DMS79 (cell line): ENCODE measurements around the gene NOVA2.

Experiments used
- DNase-seq: peaks from one replicate; lab custom pipeline; 2025; lab: John Stamatoyannopoulos, UW

The NOVA2 gene

DNA sequence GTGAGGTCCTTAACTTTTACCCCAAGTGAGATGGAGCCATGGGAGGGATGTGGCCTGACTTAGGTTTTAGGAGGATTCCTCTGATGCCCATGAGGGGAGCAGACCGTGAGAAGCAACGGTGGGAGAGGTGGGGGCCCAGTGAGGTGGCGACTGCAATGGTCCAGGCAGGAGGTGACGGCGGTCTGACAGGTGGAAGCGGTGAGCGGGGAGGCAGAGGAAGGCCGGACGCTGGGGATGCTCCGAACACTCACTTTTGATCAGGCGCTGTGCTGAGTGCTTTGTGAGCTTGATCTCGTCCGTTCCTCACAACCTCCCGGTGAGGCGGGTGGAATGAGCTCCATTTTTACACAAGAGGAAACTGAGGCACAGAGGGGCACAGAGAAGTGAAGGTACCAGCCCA, 11.6 kb downstream of the NOVA2 start:
- DNase-seq: no peak

DNA sequence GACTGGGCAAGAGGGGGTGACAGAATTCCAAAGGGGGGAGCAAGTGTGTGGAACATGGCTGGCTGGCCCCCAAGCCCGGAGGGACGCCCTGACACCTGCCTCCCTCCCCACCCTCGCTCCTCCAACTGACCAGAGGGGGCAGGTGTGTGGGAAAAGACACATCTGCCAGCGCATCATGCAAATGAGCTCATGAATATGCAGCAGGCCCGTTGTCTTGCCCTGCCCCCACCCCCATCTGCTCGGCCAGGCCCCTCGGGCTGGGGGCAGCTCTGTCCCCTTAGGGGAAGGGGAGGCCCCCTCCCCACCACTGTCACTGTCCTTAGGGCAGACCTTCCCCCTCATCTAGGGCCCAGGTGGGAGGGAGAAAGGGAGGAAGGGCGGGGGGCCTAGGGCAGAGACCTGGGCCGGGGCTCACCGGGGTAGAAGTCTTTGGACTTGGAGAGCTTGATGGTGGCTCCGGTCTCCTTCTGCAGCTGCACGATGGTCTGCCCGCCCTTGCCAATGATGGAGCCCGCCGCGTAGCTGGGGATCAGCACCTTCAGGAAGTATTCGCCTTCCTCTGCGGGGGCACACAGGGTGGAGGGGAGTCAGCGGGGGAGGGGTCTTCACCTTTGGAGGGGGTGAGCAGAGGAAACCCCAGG, 12.9 kb downstream of the NOVA2 start:
- DNase-seq: no peak

DNA sequence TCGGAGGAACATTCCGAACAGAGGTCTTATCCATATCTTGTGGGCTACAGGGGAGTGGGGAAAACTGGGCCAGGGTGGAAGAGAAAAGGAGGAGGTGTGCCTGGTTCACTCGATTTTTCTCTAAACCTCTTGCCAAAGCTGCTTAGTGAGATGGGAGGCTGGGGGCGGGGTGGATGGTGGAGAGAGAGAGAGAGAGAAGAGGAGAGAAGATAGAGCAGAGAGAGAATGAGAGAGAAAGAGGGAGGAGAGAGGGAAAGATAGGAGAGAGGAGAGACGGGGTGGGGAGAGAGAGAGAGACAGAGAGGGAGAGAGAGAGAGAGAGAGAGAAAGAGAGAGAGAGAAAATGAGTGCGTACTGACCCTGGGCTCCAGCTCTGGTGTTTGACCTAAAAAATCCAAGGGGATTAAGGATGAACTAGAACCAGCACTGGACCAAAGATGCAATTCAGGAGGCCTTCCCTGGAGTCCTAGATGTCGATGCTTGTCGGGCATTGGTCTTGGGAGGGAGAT, 14.1 kb downstream of the NOVA2 start:
- DNase-seq: no peak

DNA sequence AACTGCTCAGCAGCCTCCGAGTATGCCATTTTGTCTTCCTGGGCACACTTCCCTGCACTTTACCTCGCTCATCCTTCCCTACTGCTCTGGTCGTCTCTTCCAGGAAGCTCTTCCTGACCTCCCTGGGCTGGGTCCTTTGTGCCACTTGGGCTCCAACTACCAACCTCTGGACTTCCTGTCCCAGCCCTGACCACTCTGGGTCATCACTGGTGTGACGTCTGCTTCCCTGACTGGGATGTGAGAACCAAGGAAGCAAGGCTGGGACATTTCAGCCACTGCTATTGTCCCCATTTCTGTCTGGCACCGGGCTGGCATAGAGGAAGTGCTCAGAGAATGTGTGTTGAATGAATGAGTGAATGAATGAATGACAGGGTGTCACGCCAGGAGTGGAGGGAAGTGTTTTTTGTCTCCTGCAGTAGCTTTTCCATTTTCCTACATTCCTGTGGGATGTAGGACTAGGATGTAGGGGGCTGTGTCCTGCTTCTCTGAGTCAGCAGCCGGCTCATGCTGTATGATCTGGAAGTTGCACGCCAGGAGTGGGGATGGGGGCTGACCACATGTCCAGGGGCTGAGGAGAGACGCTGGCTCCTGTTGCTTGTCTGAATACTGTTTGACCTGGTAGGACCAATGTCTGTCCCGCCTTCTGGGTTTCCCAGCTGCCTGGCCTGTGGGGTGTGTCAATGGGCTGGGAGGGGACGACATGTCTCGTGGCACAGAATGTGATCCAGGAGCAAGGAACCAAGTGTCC, 14.7 kb downstream of the NOVA2 start:
- no peak for DNase-seq

DNA sequence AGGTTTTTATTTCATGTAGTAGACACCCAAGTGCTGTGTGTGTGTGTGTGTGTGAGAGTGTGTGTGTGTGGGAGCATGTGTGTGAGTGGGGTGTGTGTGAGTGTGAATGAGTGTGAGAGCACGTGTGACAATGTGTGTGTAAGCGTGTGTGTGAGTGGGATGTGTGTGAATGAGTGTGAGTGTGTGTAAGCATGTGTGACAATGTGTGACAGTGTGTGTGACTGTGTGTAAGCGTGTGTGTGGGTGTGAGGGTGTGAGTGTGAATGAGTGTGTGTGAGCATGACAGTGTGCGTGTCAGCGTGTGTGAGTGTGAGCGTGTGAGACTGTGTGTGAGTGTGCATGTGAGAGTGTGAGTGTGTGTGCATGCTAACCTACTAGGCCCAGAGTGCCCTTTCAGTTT, 15.3 kb downstream of the NOVA2 start:
- DNase-seq: no peak

DNA sequence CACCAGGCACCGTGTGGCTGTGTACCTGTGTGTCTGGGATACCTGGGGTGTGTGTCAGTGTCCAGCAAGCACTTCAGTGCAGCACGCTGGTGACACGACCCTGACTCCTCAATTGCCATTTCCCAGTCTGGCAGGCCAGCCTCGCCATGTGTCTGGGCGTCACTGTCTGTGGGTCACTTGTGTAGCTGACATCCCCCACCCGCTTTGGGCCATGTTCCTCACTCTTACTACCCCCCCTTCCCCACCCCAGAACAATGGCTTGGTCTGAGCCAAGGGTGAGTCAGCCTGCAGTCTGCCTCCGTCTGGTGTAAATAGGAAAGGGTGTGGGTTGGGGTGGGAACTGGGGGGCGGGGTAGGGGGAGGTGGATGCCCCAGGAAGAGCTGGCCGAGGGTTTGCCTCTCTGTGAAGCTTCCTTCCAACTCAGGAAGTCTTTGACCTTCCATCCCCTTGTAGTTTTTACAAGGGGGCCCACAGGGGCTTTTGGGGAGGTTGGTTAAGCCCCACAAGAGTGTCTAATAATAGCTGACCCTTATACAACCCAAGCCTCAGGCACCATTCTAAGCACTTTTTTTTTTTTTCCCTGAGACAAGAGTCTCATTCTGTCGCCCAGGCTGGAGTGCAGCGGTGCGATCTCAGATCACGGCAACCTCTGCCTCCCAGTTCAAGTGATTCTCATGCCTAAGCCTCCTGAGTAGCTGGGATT, 17.6 kb downstream of the NOVA2 start:
- no peak for DNase-seq

- DNase-seq: peak; percentile 83
Measured at GRCh38 chr19:45954156-45954555, 19.5 kb downstream of the NOVA2 start.

GRCh38 chr19:45953676-45954075, 20.0 kb downstream of the NOVA2 start:
- DNase-seq: no peak

DNA sequence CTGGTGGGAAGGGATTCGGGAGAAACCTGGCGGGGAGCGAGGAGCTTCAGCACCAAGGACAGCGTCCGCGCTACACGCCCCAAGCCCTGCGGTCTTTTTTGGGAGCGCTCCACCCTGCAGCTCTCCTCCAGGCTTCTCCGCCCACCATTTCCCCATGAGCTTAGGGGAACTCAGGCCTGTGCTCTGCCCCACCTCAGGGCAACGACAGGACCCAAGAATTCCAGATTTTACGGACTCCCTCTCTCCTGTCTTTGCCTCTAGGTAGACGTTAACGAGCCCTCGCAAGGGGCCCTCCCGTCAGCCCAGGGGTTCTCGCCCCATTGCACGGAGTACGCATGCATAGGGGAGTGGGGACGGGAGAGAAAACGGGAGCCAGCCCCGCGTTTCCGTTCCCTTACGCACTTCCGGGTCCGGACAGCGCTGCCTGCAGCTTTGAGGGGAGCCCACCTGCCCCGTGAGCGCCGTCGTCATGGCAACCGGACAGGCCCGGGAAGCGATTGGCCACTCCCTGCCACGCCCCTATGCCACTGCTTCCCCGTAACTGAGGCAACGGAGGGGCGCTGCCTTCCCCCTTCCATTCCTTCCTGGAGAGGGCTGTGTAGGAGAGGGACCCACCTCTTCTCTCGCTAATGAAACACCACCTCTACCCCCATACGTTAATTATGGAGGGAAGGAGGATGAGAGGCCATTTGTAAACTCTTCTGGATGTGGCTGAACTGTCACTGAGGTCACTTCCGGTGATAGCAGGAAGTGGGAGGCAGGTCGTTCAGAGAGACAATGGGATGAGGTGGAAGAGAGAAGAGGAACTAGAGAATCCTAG, 20.8 kb downstream of the NOVA2 start:
- no peak for DNase-seq

DNA sequence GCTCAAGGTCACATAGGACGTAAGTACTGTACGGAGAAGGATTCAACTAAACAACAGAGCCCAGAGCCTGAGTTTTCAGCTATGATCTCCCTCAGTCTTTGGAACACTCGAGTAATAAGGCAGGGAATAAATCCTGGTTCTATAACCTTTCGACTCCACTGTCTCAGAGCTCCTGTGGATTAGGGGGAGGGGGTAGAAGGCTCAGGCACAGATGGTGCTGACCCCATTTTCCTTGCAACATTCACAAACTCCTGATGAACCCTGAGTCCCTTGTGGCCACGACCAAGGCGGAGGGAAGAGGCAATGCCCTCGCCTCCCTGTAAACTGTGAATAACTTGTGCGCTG, 21.4 kb downstream of the NOVA2 start:
- DNase-seq: no peak

DNA sequence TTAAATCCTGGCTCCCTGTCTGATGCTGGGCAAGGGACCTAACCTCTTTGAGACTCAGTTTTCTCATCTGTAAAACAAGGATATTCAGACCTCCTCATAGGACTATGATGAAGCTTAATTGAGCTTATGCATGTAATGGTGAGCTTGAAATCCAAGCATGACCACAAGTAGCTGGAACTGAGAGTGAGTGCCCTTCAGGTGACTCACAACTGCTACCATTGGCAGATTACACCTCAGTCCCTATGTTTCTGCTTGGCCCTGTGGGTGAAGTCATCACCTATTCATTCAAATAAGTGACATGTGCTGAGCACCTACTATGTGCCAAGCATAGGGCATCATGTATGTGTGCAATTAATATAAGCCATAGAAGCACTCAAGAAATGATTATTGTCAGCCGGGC, 25.7 kb downstream of the NOVA2 start:
- no peak for DNase-seq

- no peak for DNase-seq
Measured at GRCh38 chr19:45940515-45940805, 33.2 kb downstream of the NOVA2 start.

- no peak for DNase-seq
Measured at GRCh38 chr19:45939792-45940514, 33.7 kb downstream of the NOVA2 start.

GRCh38 chr19:45938733-45939319, 34.8 kb downstream of the NOVA2 start:
- no peak for DNase-seq

DNA sequence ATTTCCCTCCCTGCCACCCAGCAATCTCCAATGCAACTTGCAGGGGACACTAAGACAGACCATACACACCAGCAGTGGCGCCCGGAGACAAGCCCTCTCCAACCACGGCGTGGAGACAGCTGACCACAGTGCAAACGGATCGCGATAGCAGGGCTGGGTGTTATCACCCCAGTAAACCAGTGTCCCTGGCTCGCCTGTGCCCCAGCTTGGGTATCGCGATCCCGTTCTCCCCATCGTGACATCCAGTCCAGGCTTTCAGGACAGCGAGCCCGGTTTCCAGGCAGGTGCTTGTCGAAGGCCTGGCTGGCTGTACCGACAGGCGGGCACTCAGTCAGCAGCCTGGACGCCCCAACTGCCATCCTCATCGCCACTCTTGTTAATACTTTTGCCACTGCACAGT, 38.4 kb downstream of the NOVA2 start:
- no peak for DNase-seq

- DNase-seq: no peak
Measured at GRCh38 chr19:45934551-45935230, 39.0 kb downstream of the NOVA2 start.

GRCh38 chr19:45933759-45934158, 39.9 kb downstream of the NOVA2 start:
- DNase-seq: no peak

- DNase-seq: no peak
Measured at GRCh38 chr19:45931055-45931454, 42.6 kb downstream of the NOVA2 start.

GRCh38 chr19:45929247-45929646, 44.4 kb downstream of the NOVA2 start:
- DNase-seq: no peak

DNA sequence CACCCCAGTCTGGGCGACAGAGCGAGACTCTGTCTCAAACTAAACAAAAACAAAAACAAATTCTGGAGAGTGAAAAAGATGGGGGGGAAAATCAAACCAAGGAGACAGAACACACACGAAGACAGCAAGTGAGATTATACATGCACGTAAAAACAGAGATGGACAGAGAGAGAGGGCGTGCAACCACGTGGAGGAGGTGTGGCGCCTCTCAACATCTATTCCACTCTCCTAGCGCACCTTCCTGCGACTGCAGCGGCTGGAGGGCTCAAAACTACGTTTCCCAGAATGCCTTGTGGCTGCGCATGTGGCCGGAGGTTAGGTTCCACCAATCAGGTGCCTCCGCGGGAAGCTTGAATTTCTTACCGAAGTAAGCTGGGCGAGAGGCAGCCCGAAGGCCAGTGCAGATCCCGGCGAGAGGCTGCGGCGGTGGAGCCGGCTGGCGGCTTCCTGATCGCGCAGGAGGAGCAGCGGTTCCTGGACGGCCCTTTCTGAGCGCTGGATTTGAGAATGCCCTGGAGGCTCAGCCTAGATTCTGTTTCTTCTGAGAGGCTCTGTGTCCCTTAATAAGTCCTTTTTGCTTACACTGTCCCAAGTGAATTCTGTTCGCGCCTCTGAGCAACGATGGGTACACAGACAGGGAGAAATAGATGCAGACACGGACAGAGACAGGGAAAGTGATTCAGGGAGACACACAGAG, 46.0 kb downstream of the NOVA2 start:
- peak; percentile 92 for DNase-seq
